HEK293 (cell line): ENCODE measurements around the gene DCAKD.

Experiments used
- CTCF ChIA-PET: fragments of 350-600 bp; formaldehyde crosslinking; extraction: SDS; loops from one replicate; lab custom pipeline; 2021; ENCODE audit warnings: antibody characterized with exemption; lab: Yijun Ruan, JAX
- POLR2A ChIA-PET: fragments of 300-600 bp; formaldehyde crosslinking; extraction: SDS; loops from one replicate; lab custom pipeline; 2020; ENCODE audit warnings: antibody characterized with exemption, inconsistent platforms; lab: Yijun Ruan, JAX
- H3K27ac ChIP-seq: fragments of 200-500 bp; sonication (Bioruptor generic); 2 replicates; pipeline ENCODE4 v1.5.1; 2014; ENCODE audit warnings: low read depth, low read length, control low read depth, inconsistent platforms; ENCODE audit errors: extremely low read depth
- H3K36me3 ChIP-seq, 2 experiments: fragments of 200-500 bp in 1 of 2; sonication (Bioruptor generic) in 1 of 2; 1 replicate in 1 of 2; 2 replicates in 1 of 2; pipeline ENCODE4 v1.5.1; 2014 to 2017; ENCODE audit warnings: inconsistent platforms in 2 of 2, low read length in 2 of 2; ENCODE audit not compliant: control insufficient read depth in 2 of 2, insufficient read depth in 1 of 2
- H3K4me1 ChIP-seq: fragments of 200-500 bp; sonication (Bioruptor generic); 2 replicates; pipeline ENCODE4 v1.5.1; 2014; ENCODE audit warnings: mild to moderate bottlenecking, low read length, inconsistent platforms; ENCODE audit not compliant: control insufficient read depth, insufficient read depth
- H3K4me3 ChIP-seq: 2 replicates; pipeline ENCODE4 v1.5.1; 2011; ENCODE audit warnings: low read depth, mild to moderate bottlenecking, control low read depth, low read length, moderate library complexity
- H3K9me3 ChIP-seq: fragments of 200-500 bp; sonication (Bioruptor generic); 2 replicates; pipeline ENCODE4 v1.5.1; 2014; ENCODE audit warnings: low read depth, low read length, inconsistent platforms; ENCODE audit not compliant: control insufficient read depth, insufficient read depth
- GFI1B ChIP-seq: fragments of 450-650 bp; formaldehyde crosslinking; IDR thresholded peaks from 2 replicates; pipeline ENCODE4 v1.5.1; 2016; ENCODE audit warnings: missing biosample characterization, missing genetic modification characterization
- GLI2 ChIP-seq: fragments of 450-650 bp; formaldehyde crosslinking; IDR thresholded peaks from 2 replicates; pipeline ENCODE4; 2017; ENCODE audit warnings: missing biosample characterization, missing genetic modification characterization, low read depth, borderline replicate concordance
- GLIS1 ChIP-seq: fragments of 450-650 bp; formaldehyde crosslinking; IDR thresholded peaks from 2 replicates; pipeline ENCODE4 v1.5.1; 2016; ENCODE audit warnings: missing biosample characterization, missing genetic modification characterization
- OVOL3 ChIP-seq: fragments of 450-650 bp; formaldehyde crosslinking; IDR thresholded peaks from 2 replicates; pipeline ENCODE4 v1.5.1; 2016; ENCODE audit warnings: missing biosample characterization, missing genetic modification characterization
- ZFP41 ChIP-seq: fragments of 450-650 bp; formaldehyde crosslinking; IDR thresholded peaks from 2 replicates; pipeline ENCODE4 v1.5.1; 2016; ENCODE audit warnings: missing biosample characterization, missing genetic modification characterization, borderline replicate concordance
- ZNF239 ChIP-seq: fragments of 450-650 bp; formaldehyde crosslinking; IDR thresholded peaks from 2 replicates; pipeline ENCODE4 v1.5.1; 2016; ENCODE audit warnings: missing biosample characterization, missing genetic modification characterization
- ZNF473 ChIP-seq: fragments of 450-650 bp; formaldehyde crosslinking; IDR thresholded peaks from 2 replicates; pipeline ENCODE4 v1.5.1; 2017; ENCODE audit warnings: missing biosample characterization, missing genetic modification characterization
- ZNF521 ChIP-seq: fragments of 450-650 bp; formaldehyde crosslinking; IDR thresholded peaks from 2 replicates; pipeline ENCODE4 v1.5.1; 2017; ENCODE audit warnings: missing biosample characterization, mild to moderate bottlenecking, missing genetic modification characterization
- ZNF596 ChIP-seq: fragments of 450-650 bp; IDR thresholded peaks from 2 replicates; pipeline ENCODE4 v1.5.0; 2018; ENCODE audit warnings: missing biosample characterization, mild to moderate bottlenecking, missing genetic modification characterization, moderate library complexity
- ZNF624 ChIP-seq: fragments of 450-650 bp; formaldehyde crosslinking; IDR thresholded peaks from 2 replicates; pipeline ENCODE4 v1.5.1; 2017; ENCODE audit warnings: missing biosample characterization, missing genetic modification characterization
- ZNF629 ChIP-seq: fragments of 450-650 bp; formaldehyde crosslinking; IDR thresholded peaks from 2 replicates; pipeline ENCODE4 v1.5.1; 2017; ENCODE audit warnings: missing biosample characterization, missing genetic modification characterization
- TF ChIP-seq, protein P1 (sequence below): fragments of 450-650 bp; formaldehyde crosslinking; IDR thresholded peaks from 2 replicates; pipeline ENCODE4 v1.5.1; 2016; ENCODE audit warnings: missing biosample characterization, missing genetic modification characterization
- TF ChIP-seq, protein P2 (sequence below): fragments of 450-650 bp; formaldehyde crosslinking; IDR thresholded peaks from 2 replicates; pipeline ENCODE4 v1.5.1; 2016; ENCODE audit warnings: missing biosample characterization, missing genetic modification characterization
- TF ChIP-seq, protein P3 (sequence below): fragments of 450-650 bp; formaldehyde crosslinking; IDR thresholded peaks from 2 replicates; pipeline ENCODE4 v1.5.1; 2017; ENCODE audit warnings: missing biosample characterization, missing genetic modification characterization
- TF ChIP-seq, protein P4 (sequence below): sonication (generic); formaldehyde crosslinking; IDR thresholded peaks from 2 replicates; pipeline ENCODE4 v1.8.1; 2022; ENCODE audit warnings: mild to moderate bottlenecking, moderate library complexity, missing genetic modification reagents
- TF ChIP-seq, protein P5 (sequence below): fragments of 450-650 bp; formaldehyde crosslinking; IDR thresholded peaks from 2 replicates; pipeline ENCODE4 v1.5.1; 2016; ENCODE audit warnings: missing biosample characterization, missing genetic modification characterization

Gene DCAKD

DNA sequence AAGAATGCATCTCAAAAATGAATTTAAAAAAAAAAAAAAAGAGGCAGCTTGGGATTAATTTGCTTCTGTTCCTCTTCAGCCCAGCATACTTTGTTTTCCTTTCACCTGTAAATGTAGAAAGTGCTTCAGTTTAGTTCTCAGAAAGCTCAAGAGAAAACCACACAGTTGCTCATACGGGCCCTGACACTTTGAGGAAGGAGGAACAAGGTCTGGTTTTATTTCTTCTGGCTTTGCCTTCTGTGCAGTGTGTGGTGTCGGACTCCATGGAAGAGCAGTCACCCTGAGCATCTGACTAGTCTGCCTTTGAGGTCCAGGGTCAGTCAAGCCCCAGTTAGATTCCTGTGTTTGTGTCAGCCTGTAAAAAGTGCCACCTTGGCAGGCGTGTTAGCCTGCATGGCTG, 37.3 kb upstream of the DCAKD start:
- H3K36me3 ChIP-seq = peaks cover 74 to 93% of the 10 kb centered on the region in 2 experiments
- H3K27ac ChIP-seq = no peak overlapping the region
- CTCF ChIA-PET = interaction anchor here (1.1 to 6.9 kb wide), 2 partner anchors 9 to 310 kb away, joined by 3 to 71 read pairs; no protein-coding TSS in a partner anchor
- TF ChIP-seq ZFP41 (tag by site-specific recombination) = no peak
- TF ChIP-seq GLI2 = no peak
- TF ChIP-seq GLIS1 (tag by site-specific recombination) = no peak
- no peak for TF ChIP-seq ZNF473
- no peak for TF ChIP-seq ZNF624 (tag by site-specific recombination)
- no peak for TF ChIP-seq ZNF629
- TF ChIP-seq ZNF521 (tag by site-specific recombination) = no peak
- no peak for TF ChIP-seq ZNF239
- TF ChIP-seq, protein P1, sequence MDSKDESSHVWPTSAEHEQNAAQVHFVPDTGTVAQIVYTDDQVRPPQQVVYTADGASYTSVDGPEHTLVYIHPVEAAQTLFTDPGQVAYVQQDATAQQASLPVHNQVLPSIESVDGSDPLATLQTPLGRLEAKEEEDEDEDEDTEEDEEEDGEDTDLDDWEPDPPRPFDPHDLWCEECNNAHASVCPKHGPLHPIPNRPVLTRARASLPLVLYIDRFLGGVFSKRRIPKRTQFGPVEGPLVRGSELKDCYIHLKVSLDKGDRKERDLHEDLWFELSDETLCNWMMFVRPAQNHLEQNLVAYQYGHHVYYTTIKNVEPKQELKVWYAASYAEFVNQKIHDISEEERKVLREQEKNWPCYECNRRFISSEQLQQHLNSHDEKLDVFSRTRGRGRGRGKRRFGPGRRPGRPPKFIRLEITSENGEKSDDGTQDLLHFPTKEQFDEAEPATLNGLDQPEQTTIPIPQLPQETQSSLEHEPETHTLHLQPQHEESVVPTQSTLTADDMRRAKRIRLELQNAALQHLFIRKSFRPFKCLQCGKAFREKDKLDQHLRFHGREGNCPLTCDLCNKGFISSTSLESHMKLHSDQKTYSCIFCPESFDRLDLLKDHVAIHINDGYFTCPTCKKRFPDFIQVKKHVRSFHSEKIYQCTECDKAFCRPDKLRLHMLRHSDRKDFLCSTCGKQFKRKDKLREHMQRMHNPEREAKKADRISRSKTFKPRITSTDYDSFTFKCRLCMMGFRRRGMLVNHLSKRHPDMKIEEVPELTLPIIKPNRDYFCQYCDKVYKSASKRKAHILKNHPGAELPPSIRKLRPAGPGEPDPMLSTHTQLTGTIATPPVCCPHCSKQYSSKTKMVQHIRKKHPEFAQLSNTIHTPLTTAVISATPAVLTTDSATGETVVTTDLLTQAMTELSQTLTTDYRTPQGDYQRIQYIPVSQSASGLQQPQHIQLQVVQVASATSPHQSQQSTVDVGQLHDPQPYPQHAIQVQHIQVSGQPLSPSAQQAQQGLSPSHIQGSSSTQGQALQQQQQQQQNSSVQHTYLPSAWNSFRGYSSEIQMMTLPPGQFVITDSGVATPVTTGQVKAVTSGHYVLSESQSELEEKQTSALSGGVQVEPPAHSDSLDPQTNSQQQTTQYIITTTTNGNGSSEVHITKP (tag by site-specific recombination) = no peak
- TF ChIP-seq OVOL3 (tag by site-specific recombination) = no peak
- TF ChIP-seq, protein P2, sequence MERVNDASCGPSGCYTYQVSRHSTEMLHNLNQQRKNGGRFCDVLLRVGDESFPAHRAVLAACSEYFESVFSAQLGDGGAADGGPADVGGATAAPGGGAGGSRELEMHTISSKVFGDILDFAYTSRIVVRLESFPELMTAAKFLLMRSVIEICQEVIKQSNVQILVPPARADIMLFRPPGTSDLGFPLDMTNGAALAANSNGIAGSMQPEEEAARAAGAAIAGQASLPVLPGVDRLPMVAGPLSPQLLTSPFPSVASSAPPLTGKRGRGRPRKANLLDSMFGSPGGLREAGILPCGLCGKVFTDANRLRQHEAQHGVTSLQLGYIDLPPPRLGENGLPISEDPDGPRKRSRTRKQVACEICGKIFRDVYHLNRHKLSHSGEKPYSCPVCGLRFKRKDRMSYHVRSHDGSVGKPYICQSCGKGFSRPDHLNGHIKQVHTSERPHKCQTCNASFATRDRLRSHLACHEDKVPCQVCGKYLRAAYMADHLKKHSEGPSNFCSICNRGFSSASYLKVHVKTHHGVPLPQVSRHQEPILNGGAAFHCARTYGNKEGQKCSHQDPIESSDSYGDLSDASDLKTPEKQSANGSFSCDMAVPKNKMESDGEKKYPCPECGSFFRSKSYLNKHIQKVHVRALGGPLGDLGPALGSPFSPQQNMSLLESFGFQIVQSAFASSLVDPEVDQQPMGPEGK (tag by site-specific recombination) = no peak
- TF ChIP-seq, protein P3, sequence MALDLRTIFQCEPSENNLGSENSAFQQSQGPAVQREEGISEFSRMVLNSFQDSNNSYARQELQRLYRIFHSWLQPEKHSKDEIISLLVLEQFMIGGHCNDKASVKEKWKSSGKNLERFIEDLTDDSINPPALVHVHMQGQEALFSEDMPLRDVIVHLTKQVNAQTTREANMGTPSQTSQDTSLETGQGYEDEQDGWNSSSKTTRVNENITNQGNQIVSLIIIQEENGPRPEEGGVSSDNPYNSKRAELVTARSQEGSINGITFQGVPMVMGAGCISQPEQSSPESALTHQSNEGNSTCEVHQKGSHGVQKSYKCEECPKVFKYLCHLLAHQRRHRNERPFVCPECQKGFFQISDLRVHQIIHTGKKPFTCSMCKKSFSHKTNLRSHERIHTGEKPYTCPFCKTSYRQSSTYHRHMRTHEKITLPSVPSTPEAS (tag by site-specific recombination) = no peak
- TF ChIP-seq ZNF596 (tag by site-specific recombination) = no peak
- TF ChIP-seq, all 188 proteins: peak for 0
- no peaks in the 10 kb centered on the region for H3K4me1 ChIP-seq
- POLR2A ChIA-PET = interaction anchor here (0.7 kb wide), 1 partner anchor 947 kb away, joined by 4 read pairs; no protein-coding TSS in a partner anchor
- H3K9me3 ChIP-seq = no peaks in the 10 kb centered on the region
- no peak overlapping the region for H3K4me3 ChIP-seq

DNA sequence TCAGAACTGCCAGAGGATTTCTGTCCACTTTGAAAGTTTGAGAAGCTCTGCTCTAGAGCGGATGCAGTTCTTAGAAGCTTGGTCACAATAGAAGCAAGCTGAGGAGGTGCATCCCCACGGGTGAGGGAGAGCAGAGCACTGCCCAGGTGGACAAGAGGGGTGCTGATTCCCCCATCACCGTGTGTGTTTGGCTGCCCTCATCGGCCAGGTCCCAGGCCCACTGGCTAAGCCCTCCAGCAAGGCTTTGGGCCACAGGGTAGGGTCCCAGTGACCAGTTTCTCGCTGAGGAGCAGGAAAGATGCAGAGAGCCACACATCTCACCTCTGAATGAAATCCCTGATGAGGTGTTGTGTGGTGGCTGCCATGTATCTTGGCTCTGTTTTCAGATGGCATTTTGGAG, 36.5 kb upstream of the DCAKD start:
- TF ChIP-seq, protein P4, sequence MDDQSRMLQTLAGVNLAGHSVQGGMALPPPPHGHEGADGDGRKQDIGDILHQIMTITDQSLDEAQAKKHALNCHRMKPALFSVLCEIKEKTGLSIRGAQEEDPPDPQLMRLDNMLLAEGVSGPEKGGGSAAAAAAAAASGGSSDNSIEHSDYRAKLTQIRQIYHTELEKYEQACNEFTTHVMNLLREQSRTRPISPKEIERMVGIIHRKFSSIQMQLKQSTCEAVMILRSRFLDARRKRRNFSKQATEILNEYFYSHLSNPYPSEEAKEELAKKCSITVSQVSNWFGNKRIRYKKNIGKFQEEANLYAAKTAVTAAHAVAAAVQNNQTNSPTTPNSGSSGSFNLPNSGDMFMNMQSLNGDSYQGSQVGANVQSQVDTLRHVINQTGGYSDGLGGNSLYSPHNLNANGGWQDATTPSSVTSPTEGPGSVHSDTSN (CRISPR knock-in tag) = no peak
- no peak for TF ChIP-seq GFI1B
- TF ChIP-seq, protein P5, sequence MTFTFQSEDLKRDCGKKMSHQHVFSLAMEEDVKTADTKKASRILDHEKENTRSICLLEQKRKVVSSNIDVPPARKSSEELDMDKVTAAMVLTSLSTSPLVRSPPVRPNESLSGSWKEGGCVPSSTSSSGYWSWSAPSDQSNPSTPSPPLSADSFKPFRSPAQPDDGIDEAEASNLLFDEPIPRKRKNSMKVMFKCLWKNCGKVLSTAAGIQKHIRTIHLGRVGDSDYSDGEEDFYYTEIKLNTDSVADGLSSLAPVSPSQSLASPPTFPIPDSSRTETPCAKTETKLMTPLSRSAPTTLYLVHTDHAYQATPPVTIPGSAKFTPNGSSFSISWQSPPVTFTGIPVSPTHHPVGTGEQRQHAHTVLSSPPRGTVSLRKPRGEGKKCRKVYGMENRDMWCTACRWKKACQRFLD = no peak
- Histone ChIP-seq H3K9me3 (no peaks in the 10 kb centered on the region), H3K27ac (no peak overlapping the region), H3K36me3 (peaks cover 81 to 91% of the 10 kb centered on the region in 2 experiments), H3K4me1 (no peaks in the 10 kb centered on the region), H3K4me3 (no peak overlapping the region)
- POLR2A ChIA-PET = no interaction called here
- CTCF ChIA-PET = interaction anchor here (1.0 to 6.9 kb wide), 3 partner anchors 9 to 47 kb away, joined by 5 to 71 read pairs (median 6); partner anchors contain the start of gene ACBD4
